Measurements from ENCODE around the gene TES. TPM values are rescaled to one million over a fixed set of nuclear protein-coding genes. Genes with fewer than 3 reads are reported as not detected.
"Not testable (repeated sequence)": the region's sequence is repeated elsewhere in the genome, so short reads cannot be mapped to it uniquely, and the experiment has no call there.

The TES gene
- polyA plus RNA-seq, 1 donor, result 75.3 TPM

DNA sequence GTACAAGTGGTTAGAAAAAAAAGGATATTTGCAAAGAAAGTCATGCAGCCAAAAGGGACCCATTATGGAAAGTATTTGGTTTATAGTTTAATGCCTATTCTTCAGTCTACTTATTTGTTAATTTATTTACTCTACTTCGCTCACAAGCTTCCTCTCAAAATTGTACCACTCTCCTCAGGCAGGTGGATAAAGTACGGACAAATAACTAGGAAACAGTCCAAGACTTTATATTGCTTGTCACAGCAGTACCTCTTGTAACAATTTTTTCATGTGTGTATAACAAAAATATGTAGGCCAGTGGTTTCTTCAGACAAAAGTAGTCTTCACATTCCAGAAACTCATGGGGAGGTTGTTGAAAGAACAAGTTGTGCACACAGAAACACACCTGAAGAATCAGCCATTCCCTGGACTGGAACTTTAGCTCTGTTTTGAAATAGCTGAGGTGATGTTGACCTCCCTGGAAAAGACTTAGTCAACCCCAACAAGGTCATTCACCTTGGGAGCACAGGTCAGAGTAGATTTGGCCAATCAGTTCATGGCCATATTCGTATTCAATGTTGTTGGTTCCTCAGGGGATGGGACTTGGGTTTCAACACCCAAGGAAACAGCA lies 73.4 kb downstream of the TES start:
- no peak for DNase-seq

DNA sequence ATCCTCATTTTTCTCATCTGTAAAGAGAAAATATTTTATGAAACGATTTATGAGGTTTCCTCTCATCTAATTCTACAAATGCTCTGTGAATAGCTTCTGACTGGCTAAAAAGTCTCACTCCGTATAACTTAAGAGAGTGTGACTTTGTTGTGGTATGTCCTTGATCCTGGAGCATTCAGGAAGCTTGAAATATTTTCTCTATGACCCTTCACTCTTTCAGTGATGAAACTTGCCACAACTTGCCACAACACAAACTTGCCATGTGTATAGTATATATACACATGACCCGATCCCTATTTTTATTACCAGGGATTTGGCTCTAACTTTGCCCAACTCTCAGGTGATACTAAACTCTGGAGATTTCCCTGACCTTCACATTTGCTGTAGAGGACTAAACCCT lies 74.1 kb downstream of the TES start:
- no peak for DNase-seq

DNA sequence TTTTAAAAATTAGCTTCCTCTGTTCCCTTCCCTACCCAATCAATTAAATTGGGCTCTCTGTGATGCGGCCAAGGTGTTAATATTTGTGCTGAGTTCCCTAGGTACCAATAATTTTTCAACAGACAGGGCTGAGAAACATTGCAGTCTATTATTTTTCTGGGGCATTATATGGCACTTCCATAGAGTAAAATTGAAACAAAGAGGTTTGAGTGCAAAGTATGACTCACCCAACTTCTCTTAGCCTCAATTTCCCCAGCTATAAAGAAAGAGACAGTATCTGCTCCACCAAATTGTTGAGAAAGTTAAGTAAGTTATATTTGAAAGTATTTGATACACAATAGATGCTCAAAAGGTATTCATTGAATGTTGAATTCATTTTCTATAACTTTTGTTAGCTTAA lies 74.9 kb downstream of the TES start:
- no peak for DNase-seq

DNA sequence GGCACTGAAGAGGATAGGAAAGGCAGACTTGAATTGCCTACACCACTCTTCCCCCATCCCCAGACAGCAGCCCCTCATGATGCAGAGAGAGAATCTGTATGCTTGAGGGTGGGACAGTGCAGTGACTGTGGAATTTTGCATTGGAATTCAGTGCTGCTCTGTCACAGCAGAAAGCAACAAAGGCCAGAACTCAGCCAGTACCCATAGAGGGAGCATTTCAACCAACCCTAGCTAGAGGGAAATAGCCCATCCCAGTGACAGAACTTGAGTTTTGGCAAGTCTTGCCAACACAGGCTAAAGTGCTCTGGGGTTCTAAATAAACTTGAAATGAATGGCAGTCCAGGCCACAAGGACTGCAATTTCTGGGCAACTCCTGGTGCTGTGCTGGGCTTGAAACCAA lies 80.4 kb downstream of the TES start:
- no peak for DNase-seq

DNA sequence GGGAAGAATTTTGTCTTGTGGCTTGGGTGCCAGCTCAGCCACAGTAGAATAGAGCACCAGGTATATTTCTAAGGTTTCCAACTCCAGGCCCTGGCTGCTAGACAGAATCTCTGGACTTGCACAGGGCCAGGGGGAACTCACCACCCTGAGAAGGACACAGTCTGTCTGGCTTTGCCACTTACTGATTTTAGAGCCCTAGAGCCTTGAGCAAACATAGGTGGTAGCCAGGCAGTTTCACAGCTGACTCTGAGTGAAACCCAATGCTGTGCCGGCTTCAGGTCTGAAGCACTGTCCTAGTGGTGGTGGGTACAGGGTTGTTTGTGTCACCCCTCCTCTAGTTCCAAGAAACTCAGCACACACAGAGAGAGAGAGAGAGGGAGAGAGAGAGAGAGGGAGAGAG lies 81.6 kb downstream of the TES start:
- no peak for DNase-seq

DNA sequence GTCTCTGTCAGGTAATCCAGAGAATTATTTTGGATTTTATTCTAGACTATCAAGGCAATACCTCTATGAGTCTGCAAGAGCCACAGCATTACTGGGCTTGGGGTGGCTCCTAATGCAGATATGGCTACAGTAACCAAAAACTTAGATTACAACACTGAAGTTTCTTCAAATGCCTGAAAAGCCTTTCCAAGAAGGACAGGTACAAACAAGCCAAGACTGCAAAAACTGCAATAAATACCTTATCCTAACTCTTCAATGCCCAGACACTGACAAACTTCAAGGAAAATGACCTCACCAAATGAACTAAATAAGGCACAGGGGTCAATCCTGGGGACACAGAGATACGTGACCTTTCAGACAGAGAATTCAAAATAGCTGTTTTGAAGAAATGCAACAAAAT lies 82.0 kb downstream of the TES start:
- DNase-seq, result no peak

DNA sequence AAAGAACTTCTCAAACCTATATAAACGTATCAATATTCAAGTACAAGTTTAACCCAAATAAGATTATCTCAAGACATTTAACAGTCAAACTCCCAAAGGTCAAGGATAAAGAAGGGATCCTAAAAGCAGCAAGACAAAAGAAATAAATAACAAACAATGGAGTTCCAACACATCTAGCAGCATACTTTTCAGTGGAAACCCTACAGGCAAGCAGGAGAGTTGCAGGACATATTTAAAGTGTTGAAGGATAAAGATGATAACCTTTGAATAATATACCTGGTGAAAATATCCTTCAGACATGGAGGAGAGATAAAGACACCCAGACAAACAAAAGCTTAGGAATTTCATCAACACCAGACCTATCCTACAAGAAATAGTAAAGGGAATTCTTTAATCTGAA lies 82.8 kb downstream of the TES start:
- no peak for DNase-seq

DNA sequence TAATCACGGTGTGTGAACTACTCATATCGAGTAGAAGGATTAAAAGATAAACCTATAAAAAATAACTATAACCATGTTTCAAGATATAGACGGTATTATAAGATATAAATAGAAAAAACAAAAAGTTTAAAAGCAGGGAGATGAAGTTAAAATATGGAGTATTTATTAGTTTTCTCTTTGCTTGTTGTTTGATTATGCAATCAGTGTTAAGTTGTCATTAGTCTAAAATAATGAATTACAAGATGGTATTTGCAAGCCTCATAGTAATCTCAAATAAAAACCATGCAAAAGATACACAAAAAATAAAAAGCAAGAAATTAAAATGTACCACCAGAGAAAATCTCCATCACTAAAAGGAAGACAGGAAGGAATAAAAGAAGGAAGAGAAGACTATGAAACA lies 83.3 kb downstream of the TES start:
- DNase-seq, result no peak

DNA sequence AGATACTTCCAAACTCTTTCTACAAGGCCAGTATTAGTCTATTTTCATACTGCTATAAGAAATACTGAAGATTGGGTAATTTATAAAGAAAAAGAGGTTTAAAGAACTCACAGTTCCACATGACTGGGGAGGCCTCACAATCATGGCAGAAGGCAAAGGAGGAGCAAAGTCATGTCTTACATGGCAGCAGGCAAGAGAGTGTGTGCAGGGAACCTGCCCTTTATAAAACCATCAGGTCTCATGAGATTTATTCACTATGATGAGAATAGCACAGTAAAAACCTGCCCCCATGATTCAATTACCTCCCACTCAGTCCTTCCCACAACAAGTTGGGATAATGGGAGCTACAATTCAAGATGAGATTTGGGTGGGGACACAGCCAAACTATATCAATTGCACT lies 85.6 kb downstream of the TES start:
- DNase-seq, result not testable (repeated sequence)

DNA sequence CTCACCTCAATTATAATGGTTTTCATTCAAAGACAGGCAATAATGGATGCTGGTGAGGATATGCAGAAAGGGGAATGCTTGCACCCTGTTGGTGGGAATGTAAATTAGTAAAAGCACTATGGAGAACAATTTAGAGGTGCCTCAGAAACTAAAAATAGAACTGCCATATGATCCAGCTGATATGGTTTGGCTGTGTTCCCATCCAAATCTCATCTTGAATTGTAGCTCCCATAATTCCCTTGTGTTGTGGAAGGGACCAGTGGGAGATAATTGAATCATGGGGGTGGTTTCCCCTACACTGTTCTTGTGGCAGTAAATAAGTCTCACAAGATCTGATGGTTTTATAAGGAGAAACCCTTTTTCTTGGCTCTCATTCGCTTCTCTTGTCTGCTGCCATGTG lies 87.7 kb downstream of the TES start:
- DNase-seq, result no peak

DNA sequence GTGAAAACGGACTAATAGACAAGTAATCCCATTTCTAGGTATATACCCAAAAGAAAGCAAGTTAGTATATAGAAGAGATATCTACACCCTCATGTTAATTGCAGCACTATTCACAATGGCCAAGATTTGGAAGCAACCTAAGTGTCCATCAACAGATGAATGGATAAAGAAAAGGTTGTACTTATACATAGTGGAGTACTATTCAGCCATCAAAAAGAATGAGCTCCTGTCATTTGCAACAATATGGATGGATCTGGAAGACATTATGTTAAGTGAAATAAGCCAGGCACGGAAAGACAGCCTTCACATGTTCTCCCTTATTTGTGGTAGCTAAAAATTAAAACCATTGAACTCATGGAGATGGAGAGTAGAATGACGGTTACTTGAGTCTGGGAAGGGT lies 88.2 kb downstream of the TES start:
- no peak for DNase-seq

DNA sequence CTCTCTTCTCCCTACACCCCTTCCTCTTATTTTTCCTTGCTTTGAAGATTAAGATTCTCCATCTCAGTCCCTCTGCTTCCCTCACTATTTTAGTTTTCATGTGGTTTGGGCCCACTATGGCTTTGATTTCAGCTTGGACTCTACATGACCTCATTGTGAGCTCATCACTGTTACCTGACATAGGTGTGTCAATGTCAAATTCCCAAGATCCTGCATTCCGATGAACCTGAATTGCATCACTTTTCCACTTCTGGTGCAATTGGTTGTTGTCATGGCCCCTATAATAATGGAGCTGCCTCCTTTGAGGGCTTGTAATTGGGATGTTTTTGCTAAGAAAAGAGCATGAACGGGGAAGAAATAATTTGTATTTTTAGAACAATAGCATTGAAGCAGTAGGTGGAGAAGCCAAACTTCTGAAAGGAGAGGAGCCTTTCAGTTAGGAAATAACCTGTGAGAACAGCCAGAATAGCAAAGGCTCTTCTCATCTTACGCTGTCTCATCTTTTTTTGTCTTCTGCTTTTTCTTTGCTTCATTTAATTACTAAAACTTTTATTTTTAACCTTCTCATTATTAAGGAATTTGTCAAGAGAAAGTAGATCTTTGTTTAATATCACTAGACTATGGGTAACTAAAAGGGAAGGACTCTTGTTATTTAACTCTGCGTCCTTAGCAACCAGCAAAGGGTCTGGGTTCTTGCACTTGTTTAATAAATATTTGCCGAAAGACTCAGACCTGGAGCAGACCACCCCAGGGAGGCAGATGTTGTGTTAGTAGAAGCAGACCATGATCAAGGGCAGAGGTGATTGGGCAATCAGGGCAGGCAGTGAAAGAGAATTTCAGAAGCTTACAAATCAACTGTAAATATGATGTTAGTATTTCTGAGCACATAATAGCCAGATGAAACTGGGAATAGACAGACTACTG lies 95.4 kb downstream of the TES start:
- no peak for DNase-seq

DNA sequence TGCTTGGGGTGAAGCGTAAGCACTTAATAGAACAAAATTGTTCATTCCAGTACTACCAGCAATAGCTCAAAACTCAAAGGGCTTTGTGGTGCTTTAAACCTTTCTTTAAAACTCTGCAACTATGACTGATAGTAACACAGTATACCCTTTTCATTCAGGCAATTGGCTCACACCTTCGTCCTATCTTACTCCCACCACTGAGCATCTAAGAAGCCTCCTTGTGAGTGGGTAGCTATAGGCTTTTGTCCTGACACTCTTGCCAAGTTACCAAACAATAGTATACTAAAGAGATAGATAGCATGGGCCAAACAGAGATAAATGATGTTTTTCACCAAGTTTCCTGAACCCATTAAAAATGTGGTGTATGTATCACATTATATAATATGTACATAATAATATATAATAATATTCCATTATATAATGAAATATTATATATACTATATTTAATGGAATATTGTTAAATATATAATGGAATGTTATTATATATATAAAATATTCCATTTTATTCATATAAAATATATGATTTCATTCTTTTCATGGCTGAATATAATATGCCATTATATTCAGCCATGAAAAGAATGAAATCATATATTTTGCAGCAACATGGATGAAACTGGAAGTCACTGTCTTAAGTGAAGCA lies 96.2 kb downstream of the TES start:
- DNase-seq, result no peak

DNA sequence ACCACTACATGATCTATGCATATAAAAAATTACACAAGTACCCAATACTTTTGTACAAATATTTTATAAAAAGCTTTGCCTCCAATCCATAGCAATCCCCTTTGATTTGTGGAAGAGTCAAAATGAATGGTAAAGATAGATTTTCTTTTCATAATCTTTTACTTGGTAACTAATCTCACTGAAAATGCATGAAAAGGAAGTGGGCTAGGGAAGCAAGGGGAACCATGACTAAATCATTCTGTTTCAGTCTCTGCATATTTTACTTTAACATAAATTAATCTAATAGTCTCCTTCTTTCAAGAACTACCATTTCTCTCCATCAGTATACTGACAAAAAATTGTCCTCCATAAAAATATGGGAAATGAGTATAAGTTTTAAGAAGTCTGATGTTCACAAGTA lies 96.9 kb downstream of the TES start:
- DNase-seq, result no peak

Other genes starting within 250 kb of the TES start
- gene TFEC, start 179.8 kb upstream of the TES start, polyA plus RNA-seq (ENCODE audit: insufficient read length), result 37.8 TPM